ENCODE results near the gene CERS4.

DNA sequence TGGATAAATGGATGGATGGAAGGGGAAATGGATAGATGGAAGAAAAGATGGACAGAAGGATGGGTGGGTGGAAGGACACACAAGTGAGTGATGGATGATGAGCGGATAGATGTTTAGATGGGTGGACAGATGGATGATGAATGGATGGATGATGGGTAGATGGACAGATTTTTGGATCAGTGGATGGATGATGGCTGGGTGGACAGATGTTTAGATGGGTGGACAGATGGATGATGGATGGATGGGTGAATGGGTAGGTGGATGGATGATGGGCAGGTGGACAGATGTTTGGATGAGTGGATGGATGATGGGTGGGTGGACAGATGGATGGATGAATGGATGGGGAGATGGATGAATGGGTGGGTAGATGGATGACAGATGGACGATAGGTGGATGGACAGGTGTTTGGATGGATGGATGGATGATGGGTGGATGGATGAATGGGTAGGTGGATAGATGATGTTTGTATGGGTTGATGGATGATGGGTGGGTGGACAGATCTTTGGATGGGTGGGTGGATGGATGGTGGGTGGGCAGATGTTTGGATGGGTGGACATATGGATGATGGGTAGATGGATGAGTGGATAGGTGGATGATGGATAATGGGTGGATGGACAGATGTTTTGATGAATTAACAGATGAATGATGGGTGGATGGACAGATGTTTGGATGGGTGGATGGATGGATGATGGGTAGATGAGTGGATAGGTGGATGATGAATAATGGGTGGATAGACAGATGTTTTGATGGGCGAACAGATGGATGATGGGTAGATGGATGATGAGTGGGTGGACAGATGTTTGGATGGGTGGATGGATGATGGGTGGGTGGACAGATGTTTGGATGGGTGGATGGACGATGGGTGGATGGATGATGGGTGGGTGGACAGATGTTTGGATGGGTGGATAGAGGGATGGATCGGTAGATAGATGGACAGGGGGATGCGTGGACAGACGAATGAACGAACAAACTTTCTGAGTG lies 39.5 kb downstream of the CERS4 start:
- TF ChIP-seq, protein P1, sequence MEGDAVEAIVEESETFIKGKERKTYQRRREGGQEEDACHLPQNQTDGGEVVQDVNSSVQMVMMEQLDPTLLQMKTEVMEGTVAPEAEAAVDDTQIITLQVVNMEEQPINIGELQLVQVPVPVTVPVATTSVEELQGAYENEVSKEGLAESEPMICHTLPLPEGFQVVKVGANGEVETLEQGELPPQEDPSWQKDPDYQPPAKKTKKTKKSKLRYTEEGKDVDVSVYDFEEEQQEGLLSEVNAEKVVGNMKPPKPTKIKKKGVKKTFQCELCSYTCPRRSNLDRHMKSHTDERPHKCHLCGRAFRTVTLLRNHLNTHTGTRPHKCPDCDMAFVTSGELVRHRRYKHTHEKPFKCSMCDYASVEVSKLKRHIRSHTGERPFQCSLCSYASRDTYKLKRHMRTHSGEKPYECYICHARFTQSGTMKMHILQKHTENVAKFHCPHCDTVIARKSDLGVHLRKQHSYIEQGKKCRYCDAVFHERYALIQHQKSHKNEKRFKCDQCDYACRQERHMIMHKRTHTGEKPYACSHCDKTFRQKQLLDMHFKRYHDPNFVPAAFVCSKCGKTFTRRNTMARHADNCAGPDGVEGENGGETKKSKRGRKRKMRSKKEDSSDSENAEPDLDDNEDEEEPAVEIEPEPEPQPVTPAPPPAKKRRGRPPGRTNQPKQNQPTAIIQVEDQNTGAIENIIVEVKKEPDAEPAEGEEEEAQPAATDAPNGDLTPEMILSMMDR (IDR thresholded peaks at IDR 0.05): no peak
- TF ChIP-seq POLR2A (IDR thresholded peaks at IDR 0.05; ENCODE audit: low read depth): no peak
- TF ChIP-seq POLR2AphosphoS5 (IDR thresholded peaks at IDR 0.05): no peak

All from esophagus muscularis mucosa (tissue), 3 donors.